ENCODE data around the gene APBB2. TPM values are rescaled to one million over a fixed set of nuclear protein-coding genes. Genes with fewer than 3 reads are reported as not detected.

The APBB2 gene
- total and polyA plus RNA-seq, 8 donors = 42.5 to 94.8 (median 53.8) TPM

DNA sequence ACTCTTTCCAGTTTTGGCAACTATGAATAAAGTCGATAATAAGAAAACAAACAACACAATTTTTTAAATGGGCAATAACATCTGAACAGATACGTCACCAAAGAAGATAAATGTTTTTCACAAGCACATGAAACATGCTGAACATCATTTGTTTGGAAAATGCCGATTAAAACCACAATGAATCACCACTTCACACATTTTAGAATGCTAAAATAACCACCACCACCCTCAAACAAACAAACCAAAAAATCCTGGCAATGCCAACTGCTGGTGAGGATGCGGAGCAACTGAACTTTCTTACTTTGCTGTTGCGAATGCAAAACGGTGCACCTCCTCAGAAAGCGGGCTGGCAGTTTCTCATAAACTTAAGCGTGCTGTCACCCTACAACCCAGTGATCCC, 348.6 kb downstream of the APBB2 start:
- no peaks in the 10 kb centered on the region for H3K4me1 ChIP-seq
- ATAC-seq (no peak), DNase-seq (no peak)
- H3K9me3 ChIP-seq = no peaks in the 10 kb centered on the region
- H3K27me3 ChIP-seq = no peaks in the 10 kb centered on the region
- TF ChIP-seq, protein P1, sequence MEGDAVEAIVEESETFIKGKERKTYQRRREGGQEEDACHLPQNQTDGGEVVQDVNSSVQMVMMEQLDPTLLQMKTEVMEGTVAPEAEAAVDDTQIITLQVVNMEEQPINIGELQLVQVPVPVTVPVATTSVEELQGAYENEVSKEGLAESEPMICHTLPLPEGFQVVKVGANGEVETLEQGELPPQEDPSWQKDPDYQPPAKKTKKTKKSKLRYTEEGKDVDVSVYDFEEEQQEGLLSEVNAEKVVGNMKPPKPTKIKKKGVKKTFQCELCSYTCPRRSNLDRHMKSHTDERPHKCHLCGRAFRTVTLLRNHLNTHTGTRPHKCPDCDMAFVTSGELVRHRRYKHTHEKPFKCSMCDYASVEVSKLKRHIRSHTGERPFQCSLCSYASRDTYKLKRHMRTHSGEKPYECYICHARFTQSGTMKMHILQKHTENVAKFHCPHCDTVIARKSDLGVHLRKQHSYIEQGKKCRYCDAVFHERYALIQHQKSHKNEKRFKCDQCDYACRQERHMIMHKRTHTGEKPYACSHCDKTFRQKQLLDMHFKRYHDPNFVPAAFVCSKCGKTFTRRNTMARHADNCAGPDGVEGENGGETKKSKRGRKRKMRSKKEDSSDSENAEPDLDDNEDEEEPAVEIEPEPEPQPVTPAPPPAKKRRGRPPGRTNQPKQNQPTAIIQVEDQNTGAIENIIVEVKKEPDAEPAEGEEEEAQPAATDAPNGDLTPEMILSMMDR (IDR thresholded peaks at IDR 0.05) = no peak
- H3K27ac ChIP-seq = no peak overlapping the region
- intact Hi-C loops (cut with DNase I) = no loop called here
- H3K36me3 ChIP-seq = no peaks in the 10 kb centered on the region
- no peak overlapping the region for H3K4me3 ChIP-seq

DNA sequence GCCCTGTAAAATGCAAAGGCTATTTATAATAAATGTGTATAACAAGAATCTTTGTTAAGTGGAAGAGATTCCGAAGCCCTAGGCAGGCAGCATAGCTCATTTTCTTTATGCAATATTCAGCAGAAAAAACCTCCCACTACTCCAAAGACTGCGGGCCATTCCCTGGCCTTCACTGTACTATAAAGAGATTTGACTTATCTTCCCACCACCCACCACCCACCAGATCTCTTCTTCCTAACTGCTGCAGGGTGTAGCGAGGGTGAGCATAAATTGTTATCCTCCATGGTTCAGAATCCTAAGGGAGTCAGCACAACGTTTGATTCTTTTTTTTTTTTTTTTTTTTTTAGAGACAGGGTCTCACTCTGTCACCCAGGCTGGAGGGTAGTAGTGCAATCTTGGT, 349.8 kb downstream of the APBB2 start:
- intact Hi-C loops (cut with DNase I) = no loop called here
- no peaks in the 10 kb centered on the region for H3K4me1 ChIP-seq
- TF ChIP-seq, protein P1 (IDR thresholded peaks at IDR 0.05) = no peak
- H3K27me3 ChIP-seq = no peaks in the 10 kb centered on the region
- ATAC-seq (no peak), DNase-seq (no peak)
- no peak overlapping the region for H3K4me3 ChIP-seq
- no peaks in the 10 kb centered on the region for H3K9me3 ChIP-seq
- no peaks in the 10 kb centered on the region for H3K36me3 ChIP-seq
- no peak overlapping the region for H3K27ac ChIP-seq

DNA sequence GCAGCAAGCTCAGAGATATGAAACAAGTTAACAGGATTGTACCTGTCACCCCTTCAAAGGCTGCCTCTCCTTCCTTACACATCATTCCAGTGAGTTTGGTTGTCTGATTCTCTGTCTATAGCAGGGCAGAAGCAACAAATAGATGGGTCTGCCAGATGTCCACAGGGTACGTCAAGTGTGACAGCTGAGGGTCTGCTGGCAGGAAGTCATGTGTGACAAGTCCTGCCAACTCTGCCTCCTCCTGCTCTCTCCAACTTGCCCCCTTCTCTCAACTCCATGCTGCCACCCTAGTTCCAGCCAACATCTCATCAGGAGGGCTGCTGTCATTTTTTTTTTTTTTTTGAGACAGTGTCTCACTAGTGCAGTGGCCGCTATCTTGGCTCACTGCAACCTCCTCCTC, 355.4 kb downstream of the APBB2 start:
- Histone ChIP-seq H3K36me3 (no peaks in the 10 kb centered on the region), H3K4me1 (peaks cover 0 to 22% of the 10 kb centered on the region in 2 donors), H3K27ac (no peak overlapping the region), H3K4me3 (no peak overlapping the region), H3K27me3 (peaks cover 0 to 10% of the 10 kb centered on the region in 2 donors), H3K9me3 (no peaks in the 10 kb centered on the region)
- intact Hi-C loops (cut with DNase I) = no loop called here
- DNase-seq (no peak), ATAC-seq (no peak)
- TF ChIP-seq, protein P1 (IDR thresholded peaks at IDR 0.05) = no peak

DNA sequence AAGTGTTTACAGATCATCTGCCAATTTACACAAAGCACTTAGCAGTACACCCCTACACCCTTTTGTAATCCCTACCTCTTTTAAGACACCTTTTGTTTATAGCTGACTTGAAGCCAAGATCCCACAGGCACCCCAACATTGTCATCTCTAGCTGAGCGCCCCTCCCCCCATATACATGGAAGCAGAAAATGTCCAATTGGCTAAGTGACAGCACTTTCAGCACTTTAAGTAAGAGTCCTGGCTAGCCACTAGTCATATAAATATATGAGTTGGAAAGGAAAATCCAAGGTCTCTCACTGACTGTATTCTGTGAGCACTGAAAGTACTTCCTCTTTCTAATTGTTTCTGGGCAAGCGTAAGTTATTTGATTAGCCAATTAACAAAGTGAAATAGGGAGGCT, 356.4 kb downstream of the APBB2 start:
- TF ChIP-seq, protein P1 (IDR thresholded peaks at IDR 0.05) = no peak
- no peak overlapping the region for H3K4me3 ChIP-seq
- H3K9me3 ChIP-seq = no peaks in the 10 kb centered on the region
- H3K36me3 ChIP-seq = no peaks in the 10 kb centered on the region
- no peak overlapping the region for H3K27ac ChIP-seq
- H3K27me3 ChIP-seq = peaks cover 0 to 10% of the 10 kb centered on the region in 2 donors
- ATAC-seq (peak; percentile 21), DNase-seq (no peak)
- intact Hi-C loops (cut with DNase I) = no loop called here
- peaks cover 0 to 22% of the 10 kb centered on the region in 2 donors for H3K4me1 ChIP-seq

DNA sequence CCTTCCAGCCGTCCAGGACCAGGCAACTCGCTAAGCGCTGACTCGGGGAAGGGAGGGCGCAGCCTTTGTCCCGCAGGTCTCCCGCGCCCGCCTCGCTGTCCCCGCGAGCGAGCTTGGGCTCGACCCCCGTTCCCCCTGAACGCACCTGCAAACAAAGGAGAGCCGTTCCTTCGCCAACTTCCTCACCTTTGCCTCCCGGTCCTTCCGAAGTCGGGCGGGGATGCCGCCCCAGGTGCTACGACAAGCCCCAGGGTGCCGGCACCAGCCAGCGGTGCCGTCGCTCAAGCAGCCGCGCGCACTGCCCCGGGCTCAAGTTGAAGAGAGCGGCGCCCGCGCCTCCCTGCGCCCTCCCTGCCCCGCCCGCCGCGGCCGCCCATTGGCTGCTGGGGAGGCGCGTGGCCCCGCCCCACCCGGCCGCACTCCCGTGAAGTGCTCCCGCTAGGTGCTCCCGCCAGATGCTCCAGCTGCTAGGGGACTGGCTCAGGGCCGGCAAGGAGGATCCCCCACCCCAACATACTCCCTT, 357.4 kb downstream of the APBB2 start:
- Histone ChIP-seq H3K9me3 (no peaks in the 10 kb centered on the region), H3K4me1 (peaks cover 0 to 22% of the 10 kb centered on the region in 2 donors), H3K36me3 (no peaks in the 10 kb centered on the region), H3K27ac (no peak overlapping the region), H3K4me3 (peak overlapping the region in 1 of 2 donors; percentile 36), H3K27me3 (peaks cover 0 to 10% of the 10 kb centered on the region in 2 donors)
- TF ChIP-seq, protein P1 (IDR thresholded peaks at IDR 0.05) = no peak
- intact Hi-C loops (cut with DNase I) = no loop called here
- ATAC-seq = peak; percentile 99
- peak in 3 of 4 donors; percentile 75 to 96 (median 78) for DNase-seq
